Measurements from ENCODE around the gene SYDE2. TPM values are rescaled to one million over a fixed set of nuclear protein-coding genes. Genes with fewer than 3 reads are reported as not detected.

The SYDE2 gene
- total and polyA plus RNA-seq, 2 experiments from 2014 or later: 5.8 to 20.1 TPM

DNA sequence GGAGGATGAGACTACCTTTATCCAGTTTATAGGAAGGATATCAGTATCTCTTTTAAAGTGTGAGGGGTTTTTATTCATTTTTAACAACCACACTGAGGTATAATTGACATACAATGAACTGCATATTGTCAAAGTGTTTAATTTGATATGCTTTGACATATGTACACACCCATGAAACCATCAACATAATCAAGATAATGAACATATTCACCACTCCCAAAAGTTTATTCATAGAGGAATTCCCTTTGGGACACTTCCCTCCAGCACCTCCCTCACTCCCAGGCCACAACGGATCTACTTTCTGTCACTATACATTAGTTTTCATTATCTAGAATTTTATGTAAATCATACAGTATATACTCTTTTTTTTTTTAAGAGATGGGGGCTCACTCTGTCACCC is 89.1 kb downstream of the SYDE2 start:
- Mint-ChIP-seq H3K9me3 (no peaks in the 10 kb centered on the region), H3K27me3 (ENCODE audit: insufficient read depth, low read depth, poor library complexity) (no peaks in the 10 kb centered on the region), H3K4me1 (no peaks in the 10 kb centered on the region), H3K27ac (no peak overlapping the region), H3K4me3 (no peak overlapping the region), H3K36me3 (ENCODE audit: low read depth) (no peaks in the 10 kb centered on the region)
- Histone ChIP-seq H3F3A (replicated peaks; ENCODE audit: low read depth) (no peaks in the 10 kb centered on the region), H3K9me2 (ENCODE audit: insufficient read depth) (no peaks in the 10 kb centered on the region), H2AFZ (no peak overlapping the region), H3K27me3 (ENCODE audit: insufficient read depth) (no peaks in the 10 kb centered on the region), H3K4me3 (no peak overlapping the region), H4K20me1 (replicated peaks; ENCODE audit: insufficient read depth) (no peaks in the 10 kb centered on the region), H3K36me3 (ENCODE audit: insufficient read depth) (no peaks in the 10 kb centered on the region), H3K27ac (ENCODE audit: low read depth) (no peak overlapping the region), H3K4me1 (ENCODE audit: insufficient read depth) (no peaks in the 10 kb centered on the region), H3K4me2 (no peak overlapping the region), H3K79me2 (replicated peaks; ENCODE audit: insufficient read depth) (no peaks in the 10 kb centered on the region)
- ATAC-seq: no peak
- TF ChIP-seq, protein P1, sequence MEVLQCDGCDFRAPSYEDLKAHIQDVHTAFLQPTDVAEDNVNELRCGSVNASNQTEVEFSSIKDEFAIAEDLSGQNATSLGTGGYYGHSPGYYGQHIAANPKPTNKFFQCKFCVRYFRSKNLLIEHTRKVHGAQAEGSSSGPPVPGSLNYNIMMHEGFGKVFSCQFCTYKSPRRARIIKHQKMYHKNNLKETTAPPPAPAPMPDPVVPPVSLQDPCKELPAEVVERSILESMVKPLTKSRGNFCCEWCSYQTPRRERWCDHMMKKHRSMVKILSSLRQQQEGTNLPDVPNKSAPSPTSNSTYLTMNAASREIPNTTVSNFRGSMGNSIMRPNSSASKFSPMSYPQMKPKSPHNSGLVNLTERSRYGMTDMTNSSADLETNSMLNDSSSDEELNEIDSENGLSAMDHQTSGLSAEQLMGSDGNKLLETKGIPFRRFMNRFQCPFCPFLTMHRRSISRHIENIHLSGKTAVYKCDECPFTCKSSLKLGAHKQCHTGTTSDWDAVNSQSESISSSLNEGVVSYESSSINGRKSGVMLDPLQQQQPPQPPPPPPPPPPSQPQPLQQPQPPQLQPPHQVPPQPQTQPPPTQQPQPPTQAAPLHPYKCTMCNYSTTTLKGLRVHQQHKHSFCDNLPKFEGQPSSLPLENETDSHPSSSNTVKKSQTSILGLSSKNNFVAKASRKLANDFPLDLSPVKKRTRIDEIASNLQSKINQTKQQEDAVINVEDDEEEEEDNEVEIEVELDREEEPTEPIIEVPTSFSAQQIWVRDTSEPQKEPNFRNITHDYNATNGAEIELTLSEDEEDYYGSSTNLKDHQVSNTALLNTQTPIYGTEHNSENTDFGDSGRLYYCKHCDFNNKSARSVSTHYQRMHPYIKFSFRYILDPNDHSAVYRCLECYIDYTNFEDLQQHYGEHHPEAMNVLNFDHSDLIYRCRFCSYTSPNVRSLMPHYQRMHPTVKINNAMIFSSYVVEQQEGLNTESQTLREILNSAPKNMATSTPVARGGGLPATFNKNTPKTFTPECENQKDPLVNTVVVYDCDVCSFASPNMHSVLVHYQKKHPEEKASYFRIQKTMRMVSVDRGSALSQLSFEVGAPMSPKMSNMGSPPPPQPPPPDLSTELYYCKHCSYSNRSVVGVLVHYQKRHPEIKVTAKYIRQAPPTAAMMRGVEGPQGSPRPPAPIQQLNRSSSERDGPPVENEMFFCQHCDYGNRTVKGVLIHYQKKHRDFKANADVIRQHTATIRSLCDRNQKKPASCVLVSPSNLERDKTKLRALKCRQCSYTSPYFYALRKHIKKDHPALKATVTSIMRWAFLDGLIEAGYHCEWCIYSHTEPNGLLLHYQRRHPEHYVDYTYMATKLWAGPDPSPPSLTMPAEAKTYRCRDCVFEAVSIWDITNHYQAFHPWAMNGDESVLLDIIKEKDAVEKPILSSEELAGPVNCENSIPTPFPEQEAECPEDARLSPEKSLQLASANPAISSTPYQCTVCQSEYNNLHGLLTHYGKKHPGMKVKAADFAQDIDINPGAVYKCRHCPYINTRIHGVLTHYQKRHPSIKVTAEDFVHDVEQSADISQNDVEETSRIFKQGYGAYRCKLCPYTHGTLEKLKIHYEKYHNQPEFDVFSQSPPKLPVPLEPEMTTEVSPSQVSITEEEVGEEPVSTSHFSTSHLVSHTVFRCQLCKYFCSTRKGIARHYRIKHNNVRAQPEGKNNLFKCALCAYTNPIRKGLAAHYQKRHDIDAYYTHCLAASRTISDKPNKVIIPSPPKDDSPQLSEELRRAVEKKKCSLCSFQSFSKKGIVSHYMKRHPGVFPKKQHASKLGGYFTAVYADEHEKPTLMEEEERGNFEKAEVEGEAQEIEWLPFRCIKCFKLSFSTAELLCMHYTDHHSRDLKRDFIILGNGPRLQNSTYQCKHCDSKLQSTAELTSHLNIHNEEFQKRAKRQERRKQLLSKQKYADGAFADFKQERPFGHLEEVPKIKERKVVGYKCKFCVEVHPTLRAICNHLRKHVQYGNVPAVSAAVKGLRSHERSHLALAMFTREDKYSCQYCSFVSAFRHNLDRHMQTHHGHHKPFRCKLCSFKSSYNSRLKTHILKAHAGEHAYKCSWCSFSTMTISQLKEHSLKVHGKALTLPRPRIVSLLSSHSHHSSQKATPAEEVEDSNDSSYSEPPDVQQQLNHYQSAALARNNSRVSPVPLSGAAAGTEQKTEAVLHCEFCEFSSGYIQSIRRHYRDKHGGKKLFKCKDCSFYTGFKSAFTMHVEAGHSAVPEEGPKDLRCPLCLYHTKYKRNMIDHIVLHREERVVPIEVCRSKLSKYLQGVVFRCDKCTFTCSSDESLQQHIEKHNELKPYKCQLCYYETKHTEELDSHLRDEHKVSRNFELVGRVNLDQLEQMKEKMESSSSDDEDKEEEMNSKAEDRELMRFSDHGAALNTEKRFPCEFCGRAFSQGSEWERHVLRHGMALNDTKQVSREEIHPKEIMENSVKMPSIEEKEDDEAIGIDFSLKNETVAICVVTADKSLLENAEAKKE (CRISPR knock-in tag; IDR thresholded peaks at IDR 0.05): no peak
- no peak for TF ChIP-seq POLR2AphosphoS5 (IDR thresholded peaks at IDR 0.05; ENCODE audit: low read depth)
- TF ChIP-seq, protein P2, sequence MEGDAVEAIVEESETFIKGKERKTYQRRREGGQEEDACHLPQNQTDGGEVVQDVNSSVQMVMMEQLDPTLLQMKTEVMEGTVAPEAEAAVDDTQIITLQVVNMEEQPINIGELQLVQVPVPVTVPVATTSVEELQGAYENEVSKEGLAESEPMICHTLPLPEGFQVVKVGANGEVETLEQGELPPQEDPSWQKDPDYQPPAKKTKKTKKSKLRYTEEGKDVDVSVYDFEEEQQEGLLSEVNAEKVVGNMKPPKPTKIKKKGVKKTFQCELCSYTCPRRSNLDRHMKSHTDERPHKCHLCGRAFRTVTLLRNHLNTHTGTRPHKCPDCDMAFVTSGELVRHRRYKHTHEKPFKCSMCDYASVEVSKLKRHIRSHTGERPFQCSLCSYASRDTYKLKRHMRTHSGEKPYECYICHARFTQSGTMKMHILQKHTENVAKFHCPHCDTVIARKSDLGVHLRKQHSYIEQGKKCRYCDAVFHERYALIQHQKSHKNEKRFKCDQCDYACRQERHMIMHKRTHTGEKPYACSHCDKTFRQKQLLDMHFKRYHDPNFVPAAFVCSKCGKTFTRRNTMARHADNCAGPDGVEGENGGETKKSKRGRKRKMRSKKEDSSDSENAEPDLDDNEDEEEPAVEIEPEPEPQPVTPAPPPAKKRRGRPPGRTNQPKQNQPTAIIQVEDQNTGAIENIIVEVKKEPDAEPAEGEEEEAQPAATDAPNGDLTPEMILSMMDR (conservative IDR thresholded peaks at IDR 0.05; ENCODE audit: low read depth in 2 of 2): no peak
- TF ChIP-seq CREB1 (CRISPR knock-in tag; IDR thresholded peaks at IDR 0.05; ENCODE audit: low read depth): no peak
- no peak for TF ChIP-seq STAT1 (IDR thresholded peaks at IDR 0.05; ENCODE audit: unreplicated experiment)
- TF ChIP-seq JUNB (IDR thresholded peaks at IDR 0.05; ENCODE audit: unreplicated experiment): no peak
- no peak for TF ChIP-seq EZH2 (IDR thresholded peaks at IDR 0.05; ENCODE audit: low read depth, unreplicated experiment)
- no peak for TF ChIP-seq NANOG (IDR thresholded peaks at IDR 0.05; ENCODE audit: borderline replicate concordance)
- TF ChIP-seq, protein P3, sequence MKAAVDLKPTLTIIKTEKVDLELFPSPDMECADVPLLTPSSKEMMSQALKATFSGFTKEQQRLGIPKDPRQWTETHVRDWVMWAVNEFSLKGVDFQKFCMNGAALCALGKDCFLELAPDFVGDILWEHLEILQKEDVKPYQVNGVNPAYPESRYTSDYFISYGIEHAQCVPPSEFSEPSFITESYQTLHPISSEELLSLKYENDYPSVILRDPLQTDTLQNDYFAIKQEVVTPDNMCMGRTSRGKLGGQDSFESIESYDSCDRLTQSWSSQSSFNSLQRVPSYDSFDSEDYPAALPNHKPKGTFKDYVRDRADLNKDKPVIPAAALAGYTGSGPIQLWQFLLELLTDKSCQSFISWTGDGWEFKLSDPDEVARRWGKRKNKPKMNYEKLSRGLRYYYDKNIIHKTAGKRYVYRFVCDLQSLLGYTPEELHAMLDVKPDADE (IDR thresholded peaks at IDR 0.05): no peak
- no peak for TF ChIP-seq ZNF114 (CRISPR knock-in tag; IDR thresholded peaks at IDR 0.05)
- TF ChIP-seq, protein P4, sequence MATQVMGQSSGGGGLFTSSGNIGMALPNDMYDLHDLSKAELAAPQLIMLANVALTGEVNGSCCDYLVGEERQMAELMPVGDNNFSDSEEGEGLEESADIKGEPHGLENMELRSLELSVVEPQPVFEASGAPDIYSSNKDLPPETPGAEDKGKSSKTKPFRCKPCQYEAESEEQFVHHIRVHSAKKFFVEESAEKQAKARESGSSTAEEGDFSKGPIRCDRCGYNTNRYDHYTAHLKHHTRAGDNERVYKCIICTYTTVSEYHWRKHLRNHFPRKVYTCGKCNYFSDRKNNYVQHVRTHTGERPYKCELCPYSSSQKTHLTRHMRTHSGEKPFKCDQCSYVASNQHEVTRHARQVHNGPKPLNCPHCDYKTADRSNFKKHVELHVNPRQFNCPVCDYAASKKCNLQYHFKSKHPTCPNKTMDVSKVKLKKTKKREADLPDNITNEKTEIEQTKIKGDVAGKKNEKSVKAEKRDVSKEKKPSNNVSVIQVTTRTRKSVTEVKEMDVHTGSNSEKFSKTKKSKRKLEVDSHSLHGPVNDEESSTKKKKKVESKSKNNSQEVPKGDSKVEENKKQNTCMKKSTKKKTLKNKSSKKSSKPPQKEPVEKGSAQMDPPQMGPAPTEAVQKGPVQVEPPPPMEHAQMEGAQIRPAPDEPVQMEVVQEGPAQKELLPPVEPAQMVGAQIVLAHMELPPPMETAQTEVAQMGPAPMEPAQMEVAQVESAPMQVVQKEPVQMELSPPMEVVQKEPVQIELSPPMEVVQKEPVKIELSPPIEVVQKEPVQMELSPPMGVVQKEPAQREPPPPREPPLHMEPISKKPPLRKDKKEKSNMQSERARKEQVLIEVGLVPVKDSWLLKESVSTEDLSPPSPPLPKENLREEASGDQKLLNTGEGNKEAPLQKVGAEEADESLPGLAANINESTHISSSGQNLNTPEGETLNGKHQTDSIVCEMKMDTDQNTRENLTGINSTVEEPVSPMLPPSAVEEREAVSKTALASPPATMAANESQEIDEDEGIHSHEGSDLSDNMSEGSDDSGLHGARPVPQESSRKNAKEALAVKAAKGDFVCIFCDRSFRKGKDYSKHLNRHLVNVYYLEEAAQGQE (IDR thresholded peaks at IDR 0.05; ENCODE audit: unreplicated experiment): no peak
- no peak for TF ChIP-seq EZH2phosphoT487 (IDR thresholded peaks at IDR 0.05; ENCODE audit: unreplicated experiment)
- no peak for TF ChIP-seq ZNF331 (CRISPR knock-in tag; IDR thresholded peaks at IDR 0.05; ENCODE audit: low read depth)
- DNase-seq (ENCODE audit: low spot score): no peak

Measured in GM23338 (cell line).